ENCODE results near the gene EPS8.
"Not testable (repeated sequence)": the region's sequence is repeated elsewhere in the genome, so short reads cannot be mapped to it uniquely, and the experiment has no call there.

EPS8 gene

GRCh38 chr12:15634010-15634683, 155.0 kb downstream of the EPS8 start:
- no peak for DNase-seq

- no peak for DNase-seq
Measured at GRCh38 chr12:15633201-15633600, 156.0 kb downstream of the EPS8 start.

GRCh38 chr12:15632708-15633107, 156.5 kb downstream of the EPS8 start:
- no peak for DNase-seq

GRCh38 chr12:15631007-15631715, 158.0 kb downstream of the EPS8 start:
- no peak for DNase-seq

GRCh38 chr12:15629761-15630160, 159.4 kb downstream of the EPS8 start:
- no peak for DNase-seq

DNA sequence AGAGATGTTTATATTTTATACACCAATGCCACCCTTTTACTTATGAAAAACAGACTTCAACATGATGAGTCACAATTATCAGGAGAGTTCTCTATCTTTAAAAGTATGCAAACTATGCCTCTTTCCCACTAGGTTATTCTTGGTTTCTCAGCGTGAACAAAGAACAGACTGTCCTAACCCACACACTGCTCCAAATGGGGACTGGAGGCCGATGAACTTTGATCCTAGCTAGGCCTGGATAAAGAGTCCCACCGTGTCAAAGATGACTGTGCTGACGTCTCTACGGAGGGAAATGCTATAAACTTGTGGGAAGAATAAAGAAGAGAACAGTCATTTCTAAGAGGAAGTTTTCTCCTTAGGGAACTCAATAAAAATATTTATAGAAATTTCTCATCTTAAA, 160.1 kb downstream of the EPS8 start:
- DNase-seq = no peak

DNA sequence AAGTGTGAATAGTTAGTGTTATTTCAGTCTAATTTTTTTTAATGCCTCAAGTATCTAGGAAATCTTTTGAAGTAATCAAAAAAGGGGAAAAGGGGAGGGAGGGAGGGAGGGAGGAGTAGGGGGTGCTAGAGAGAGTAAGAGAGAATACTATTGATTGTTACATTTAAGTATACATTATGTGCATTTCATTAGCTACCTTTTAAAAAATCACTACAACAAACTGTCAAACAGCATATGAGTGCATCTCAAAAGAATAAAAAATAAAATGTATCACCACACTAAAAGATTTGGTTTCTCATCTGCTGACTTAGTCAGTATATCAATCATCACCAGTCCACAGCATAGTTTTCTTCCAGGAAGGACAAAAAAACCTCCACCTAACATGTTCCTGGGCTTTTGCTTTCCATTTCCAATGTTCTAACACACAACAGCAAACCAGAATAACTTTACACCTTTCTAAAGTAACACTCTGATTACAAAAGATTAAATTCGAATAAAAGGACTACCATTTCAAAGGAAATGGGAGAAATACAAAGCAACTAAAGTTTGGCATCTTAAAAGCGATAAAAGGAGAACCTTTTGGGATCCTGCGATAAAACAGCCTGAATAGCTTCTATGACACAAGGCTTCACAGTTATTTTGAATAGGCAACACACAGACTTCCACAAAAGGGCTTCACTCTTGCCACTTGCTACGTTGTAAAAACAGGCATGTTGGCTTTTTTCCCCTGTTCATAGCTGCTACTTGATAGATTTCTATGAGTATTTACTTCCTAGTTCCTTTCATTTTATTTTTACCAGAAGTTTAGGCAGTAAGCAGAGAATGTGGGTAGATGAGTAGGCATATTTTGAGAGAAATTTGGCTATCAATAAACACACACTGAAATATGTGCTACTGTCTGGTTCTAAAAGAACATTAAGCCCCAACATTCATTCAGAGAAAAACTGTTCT, 160.9 kb downstream of the EPS8 start:
- no peak for DNase-seq

DNA sequence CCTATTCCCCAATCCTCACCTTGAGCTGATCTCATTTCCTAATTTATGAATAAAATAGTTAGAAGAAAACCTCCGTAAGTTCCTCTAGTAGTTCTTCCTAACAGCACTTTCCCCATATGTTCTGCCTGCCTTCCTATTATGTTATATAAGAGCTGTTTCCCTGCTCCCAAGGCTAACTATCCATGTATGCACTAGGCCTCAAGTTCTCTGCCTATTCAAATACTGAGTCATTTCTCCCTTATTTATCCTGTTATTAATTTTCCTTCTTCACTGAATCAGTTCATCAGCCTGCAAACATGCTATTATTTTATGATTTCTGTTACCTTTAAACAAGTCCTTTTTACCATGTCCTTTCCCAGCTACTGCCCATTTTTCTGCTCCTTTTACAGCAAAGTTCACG, 164.1 kb downstream of the EPS8 start:
- no peak for DNase-seq

DNA sequence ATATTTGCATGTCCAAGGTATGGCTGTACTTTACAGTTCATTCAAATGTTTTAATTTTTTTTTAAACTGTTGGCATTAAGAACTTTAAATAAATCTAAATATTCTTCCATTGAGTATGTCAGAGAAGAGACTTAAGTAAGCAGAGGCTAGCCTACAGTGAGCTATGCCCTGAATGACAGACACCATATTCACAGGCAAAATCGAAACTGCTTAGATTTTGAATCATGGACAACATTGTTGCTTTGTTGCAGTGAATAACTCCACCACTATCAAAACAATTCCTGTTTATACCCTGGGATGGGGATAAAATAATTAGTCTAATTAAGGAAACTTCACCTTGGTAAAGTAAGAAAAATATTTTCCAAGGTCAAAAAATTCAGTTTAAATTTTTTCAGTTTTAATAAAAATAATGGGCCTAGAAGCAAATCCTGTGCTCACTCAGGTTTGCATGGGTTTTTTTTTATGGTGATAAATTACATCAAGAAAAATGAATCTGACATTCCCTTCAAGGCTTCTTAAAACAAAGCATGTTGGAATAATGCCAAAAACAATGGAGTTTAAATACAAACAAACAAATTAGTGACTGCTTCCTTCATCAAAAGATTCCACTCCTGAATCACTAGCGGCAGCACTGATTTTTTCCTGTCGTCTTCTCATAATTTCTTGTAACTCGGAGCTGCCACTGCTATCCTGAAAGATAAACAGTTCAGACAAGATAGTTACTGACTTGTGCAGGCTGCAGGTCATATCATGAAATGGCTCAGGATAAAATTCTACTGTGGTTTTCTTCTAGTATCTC, 168.2 kb downstream of the EPS8 start:
- DNase-seq = no peak

DNA sequence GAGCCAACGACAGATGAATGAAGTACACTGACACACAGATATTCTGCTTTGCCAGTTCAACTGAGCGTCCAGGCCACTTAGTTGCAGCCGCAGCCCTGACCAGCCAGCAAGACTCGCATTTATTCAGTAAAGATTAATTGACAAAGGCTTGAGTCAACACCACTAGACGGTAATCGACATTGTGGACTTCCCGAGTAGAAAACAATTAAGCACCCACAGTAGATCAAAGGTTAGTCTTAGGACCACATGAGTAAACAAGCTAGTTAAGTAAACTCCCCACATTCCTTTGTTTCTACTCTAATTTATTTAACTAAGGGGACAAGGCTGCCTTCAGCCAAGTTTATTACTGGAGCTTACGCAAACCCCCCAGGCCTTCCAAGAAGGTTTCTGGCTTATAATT, 172.7 kb downstream of the EPS8 start:
- DNase-seq = not testable (repeated sequence)

DNA sequence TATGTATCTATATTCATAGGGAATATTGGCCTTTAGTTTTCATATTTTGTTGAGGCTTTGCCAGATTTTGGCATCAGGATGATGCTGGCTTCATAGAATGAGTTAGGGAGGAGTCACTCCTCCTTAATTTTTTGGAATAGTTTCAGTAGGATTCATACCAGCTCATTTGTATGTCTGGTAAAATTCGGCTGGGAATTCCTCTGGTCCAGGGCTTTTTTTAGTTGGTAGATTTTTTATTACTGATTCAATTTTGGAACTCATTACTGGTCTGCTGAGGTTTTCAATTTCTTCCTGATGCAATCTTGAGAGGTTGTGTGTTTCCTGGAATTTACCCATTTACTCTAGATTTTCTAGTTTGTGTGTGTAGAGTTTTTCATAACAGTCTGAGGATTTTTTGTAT, 175.2 kb downstream of the EPS8 start:
- DNase-seq = no peak

DNA sequence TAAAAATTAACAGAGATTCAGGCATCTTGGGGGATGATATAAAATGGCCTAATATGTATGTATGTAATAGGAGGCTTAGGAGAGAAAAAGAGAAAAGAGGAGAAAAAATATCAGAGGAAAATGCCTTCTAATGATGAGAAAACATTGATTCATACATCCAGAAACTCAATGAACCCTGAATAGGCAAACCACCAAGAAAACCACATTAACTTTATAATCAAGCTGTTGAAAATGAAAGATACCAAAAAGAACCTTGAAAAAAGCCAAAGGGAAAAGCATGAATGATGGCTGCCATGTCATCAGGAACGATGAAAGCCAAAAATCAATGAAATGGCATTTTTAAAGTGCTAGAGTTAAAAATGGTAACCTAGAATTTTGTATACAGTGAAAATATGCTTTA, 180.2 kb downstream of the EPS8 start:
- DNase-seq = no peak

DNA sequence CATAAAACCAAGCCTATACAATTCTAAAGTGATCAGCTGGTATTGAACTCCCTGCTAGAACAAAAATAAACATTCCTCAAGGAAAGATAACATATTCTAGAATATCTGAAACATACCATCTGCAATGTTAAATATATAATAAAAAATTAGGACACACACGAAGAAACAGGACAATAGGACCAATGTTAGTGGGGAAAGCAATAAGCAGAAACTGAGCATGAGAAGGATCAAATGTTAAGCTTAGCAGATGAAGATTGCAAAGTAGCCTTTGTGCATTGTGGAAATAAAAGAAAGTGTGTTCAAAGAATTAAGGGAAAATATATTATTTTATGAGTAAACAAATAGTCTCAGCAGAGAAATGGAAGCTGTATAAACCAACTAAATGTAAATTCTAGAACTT, 180.8 kb downstream of the EPS8 start:
- DNase-seq = no peak

- DNase-seq = no peak
Measured at GRCh38 chr12:15605881-15606590, 183.2 kb downstream of the EPS8 start.

- no peak for DNase-seq
Measured at GRCh38 chr12:15603474-15604085, 185.6 kb downstream of the EPS8 start.

DNA sequence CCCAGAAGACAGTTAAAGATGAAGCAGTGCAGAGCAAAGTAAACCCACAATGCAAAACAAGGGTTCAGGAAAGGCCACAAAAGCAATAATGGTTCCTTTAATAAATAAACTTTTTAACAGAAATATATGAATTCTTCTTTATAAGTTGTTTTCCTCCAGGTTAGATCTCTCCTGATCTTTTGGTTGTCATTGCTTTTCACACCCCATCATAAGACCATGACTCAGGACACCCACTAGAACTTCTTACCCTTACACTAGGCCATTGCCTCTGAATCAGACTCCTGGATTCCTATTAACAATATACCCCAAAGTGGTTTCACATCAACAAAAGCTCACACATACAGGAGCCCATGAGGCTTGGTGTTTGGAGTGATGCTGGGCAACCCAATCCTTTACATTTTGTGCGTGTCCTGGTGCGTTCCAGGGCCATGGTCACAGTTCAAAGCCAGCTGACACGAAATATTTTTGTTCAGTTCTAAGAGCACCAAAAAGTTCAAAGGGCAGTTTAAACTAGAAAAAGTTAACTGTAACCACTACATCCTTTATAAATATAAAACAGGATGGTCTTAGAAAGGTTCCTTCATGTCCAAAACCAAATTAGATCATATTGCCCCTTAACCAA, 187.0 kb downstream of the EPS8 start:
- no peak for DNase-seq

DNA sequence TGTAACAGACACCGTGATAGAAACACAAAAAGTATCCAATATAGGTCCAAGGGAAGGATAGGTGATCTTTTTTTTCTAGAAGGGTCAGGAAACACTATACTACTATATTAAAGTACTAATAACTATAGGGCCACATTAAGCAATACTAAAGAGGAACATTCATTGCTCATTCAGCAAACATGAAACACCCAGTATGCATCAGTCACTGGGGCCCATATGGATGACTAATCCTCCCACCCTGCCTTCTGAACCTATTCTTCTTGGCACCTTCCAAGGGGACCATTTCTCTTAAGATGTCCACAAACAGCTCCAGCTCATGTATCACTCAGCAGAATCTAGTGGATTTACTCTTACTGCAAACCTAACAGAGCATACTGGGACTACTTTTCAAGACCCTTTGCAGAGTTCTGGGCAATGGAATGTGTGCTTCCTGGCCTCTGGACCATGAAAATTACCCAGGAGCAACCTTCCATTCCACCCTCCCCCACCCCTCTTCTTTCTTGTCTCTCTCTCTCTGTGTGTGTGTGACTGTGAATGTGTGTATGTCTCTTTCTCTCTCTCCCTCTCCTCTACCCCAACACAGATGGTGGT, 187.9 kb downstream of the EPS8 start:
- no peak for DNase-seq

DNA sequence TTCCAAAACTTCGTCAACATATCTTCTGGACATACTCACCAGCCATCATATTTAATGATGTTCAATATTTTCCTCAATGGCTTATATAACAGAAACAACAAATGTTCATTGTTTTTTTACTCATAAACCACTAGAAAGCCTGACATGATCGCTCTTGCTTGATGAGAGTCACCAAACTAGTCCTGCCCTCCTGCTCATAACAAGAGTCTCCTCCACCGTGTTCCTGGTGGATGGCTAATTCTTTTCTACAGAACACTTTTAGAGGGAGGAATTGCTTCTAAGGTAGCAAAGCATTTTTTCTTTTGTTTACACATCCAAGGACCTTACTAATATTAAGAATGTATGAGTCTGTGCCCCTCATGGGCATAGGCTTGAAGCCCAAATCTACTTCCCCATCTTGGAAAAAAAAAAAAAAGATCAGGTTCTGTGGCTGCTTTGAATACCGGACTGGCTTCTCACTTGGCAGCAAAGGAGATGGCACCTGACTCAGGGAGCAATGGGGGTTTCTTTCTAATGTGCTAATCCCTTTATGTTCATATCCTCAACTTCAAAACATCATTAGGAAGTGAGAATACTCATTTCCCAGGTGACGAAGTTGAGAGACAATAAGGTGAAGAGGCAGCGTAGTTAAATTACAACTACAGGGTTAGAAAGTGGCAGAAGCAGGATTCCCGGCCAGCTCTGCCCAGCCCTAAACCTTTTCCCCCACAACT, 188.8 kb downstream of the EPS8 start:
- no peak for DNase-seq

GRCh38 chr12:15599266-15600037, 189.7 kb downstream of the EPS8 start:
- DNase-seq = no peak

All from activated CD4-positive, CD25-positive, alpha-beta regulatory T cell treated with anti-CD3 and anti-CD28 coated beads, Interleukin-2, amount 50 U/mL, for 72 hours (primary cell).